Activated CD8-positive, alpha-beta memory T cell treated with anti-CD3 and anti-CD28 coated beads, Interleukin-2, amount 50 U/mL, for 48 hours (primary cell): ENCODE measurements around the gene ALKAL2.

Experiments used
- DNase-seq: peaks from one replicate; pipeline ENCODE4 v3.0.0-alpha.2; 2020

ALKAL2 gene

DNA sequence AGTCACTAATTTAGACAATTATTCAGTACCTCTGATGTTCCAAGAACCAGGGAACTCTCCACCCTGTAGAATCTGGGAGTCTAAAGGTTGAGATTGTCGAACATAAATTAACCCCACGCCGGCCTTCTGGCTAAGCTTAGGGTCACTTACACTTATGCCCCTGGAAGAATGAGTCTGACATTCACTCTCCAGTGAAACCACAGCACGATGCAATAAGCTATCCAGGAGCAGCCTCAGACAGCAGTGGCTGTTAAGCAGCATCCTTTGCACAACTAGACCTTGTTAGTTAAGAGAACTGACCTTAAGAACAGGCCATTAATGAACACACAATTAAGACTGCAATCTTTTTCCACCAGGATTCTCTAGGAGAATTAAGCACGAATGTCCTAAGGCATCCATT, 49.0 kb downstream of the ALKAL2 start:
- DNase-seq, result no peak

DNA sequence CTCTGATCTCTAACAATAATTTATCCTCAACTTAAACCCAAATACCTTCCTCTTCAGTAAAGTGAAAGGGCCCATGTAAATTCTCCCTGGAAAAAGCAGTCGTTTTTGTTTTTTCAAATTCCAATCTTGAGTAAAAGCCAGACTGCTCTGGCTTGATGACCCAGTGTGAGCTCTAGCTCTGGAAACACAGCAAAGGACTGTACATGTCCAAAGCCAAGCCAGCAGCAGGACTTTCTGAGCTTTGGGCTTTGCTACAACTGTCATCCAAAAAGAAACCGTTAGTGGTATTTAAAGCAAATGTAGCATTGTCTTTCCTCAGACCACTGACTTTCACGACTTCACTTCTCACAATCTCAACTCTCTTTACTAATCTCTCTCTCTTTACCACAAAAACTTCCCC, 49.5 kb downstream of the ALKAL2 start:
- no peak for DNase-seq

DNA sequence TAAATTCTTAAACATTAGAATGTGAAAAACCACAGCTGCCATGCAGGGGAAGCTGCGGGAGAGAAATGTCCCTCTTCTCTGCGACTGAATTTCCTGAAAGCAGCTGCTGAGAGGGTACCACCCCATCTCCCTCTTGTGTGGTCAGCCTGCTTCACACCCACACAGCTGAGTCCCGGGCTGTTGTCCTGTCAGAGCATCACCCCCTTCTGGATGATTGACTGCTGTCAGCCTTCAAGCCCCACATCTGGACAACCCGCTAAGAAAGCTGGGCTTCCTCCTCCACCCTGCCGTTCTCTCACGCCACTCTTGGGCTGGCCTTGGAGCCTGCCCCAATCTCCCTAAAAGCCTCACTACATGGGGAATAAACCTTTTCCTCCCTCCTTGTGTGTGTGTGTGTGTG, 50.0 kb downstream of the ALKAL2 start:
- no peak for DNase-seq

DNA sequence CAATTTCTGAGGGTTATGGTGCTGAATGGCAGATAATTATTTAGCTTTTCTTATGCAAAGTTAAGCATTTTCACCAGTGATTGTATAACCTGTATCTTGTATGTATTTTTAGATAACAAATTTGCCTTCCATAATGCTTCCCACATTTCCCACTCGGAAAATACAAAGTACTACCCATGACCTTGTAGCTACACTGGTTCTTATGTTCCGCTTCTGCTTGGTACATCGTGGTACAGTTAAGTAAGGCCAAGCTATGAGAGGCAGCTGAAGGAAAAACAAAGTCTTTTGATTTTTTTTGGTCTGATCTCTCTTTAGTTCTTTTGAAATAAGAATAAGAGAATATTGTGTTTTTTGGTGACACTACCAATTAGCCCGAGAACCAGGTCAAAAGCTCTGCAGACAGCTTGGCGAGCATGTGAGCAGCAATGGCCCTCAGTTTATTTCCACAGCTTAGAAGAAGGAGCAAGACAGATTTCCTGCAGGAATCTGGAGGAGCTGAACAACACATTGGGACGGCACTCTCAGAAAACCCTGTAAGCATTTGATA, 50.8 kb downstream of the ALKAL2 start:
- DNase-seq, result no peak

DNA sequence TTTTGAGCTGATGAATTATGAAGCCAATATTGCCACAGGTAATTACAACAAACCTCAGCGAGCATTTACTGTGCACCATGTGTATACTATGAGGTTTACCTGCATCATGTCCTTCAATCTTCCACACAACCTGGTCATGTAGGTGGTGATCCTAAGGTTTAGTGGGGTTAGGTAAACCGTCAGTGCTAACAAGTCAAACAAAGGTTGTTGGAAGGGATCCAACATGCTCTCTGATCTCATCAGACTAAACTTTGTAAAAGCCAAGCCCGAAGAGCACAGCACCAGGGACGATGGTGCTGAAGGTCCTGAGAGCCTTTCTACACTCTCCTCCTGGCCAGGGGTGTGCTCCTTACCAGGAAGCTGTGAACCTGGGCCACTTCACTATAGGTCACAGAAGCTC, 53.5 kb downstream of the ALKAL2 start:
- DNase-seq, result no peak

DNA sequence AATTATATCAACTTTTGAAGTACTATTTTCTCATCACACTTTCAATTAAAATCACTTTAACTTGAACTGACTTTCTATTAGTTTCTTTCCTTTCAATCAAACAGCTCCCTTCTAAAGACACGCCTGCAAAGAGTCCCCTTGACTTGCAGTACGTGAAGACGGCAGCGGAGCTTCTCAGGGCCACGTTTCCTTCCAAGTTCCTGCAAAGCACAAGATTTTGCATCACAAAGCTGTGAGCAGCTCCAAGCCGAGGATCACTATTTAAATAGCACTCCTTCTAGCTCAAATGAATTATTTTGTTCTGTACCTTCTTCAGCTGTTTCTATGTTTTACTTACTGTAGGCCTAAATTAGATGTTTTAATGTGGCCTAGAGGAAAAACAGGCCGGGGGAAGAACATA, 54.9 kb downstream of the ALKAL2 start:
- no peak for DNase-seq

DNA sequence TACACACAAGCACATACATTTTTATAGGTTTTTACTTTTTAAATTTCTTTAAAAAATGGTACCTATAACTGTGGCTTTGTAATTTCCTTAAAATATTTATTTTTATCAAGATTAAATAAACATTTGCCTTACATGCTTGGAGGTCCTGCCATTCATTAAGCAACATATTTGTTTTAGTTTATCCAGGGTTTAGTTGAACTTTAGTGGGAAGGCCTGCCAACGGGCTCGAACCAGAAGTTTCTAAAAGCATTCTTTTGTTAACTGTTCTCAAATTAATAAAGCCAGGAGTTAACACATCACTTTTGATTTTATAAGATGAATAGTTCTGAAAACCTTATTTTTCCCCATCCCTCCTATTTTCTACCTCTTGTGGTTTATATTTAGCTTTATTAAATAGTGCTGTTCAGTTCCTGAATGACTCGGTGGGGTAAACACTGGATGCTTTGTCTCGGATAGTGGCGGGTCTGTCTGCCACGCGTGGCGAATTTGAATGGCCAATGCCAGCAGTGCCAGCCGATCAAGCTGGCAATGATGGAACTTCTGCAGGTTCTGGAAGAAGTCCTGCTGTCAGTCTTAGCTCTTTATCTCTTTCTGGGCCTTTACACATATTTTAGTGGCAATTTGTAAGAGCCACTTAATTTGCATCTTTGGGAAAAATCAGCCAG, 56.2 kb downstream of the ALKAL2 start:
- no peak for DNase-seq
